Activated CD8-positive, alpha-beta memory T cell treated with anti-CD3 and anti-CD28 coated beads, Interleukin-2, amount 50 U/mL, for 48 hours (primary cell): ENCODE data around the gene ALDOC.

Experiments
- DNase-seq: peaks from one replicate; pipeline ENCODE4 v3.0.0-alpha.2; 2020

ALDOC gene

DNA sequence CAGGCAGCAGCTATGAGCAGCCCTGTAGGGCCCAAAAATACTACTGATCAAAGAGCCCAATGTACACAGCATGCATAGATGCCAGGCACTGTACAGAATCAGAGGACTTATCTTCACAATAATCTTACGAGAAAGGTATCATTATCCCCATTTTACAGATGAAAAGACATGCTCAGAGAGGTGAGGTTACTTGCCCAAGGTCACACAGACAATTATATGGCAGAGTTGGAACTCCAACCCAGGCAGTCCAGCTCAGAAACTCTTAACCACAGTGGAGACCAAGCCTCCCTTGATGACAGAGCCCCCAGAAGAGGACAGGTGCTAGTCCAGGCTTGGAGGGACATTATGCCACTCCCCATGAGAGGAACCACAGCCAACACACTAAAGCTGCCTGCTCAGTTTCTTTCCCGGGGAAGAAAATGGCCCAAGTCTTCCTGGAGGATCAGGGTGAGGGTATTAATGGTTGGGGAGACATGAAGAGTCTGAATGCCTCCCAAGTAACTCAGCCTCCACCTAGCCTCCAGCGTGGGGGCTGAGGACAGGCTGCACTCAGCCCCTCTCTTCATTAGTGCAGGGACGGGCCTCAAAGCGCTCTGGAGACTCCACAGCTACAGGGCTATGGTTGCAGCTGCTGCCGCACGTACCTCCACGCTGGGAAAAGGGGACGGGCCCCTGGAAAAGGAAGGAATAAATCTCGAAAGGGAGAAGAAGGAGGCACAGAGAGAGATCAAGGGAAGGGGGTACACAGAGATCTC, 25.1 kb downstream of the ALDOC start:
- DNase-seq: no peak

DNA sequence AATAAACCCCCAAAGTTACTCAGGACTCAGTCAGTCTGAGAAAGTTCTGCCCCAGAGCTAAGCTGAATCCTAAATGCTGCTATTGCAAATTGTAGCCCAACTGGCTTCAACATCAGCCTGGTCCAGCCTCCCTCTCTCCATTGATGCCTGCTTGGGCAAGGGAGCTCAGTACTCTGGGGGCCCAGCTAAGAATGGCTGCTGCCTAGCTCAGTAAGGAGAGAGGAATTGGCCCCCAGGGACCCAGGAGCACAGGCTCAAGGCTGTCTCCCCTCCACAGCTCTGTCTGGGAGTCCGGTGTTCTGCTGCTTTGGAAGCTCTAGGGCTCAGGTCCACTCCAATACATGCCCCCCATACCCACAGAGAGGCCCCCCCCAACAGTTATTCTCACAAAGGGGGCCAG, 25.8 kb downstream of the ALDOC start:
- no peak for DNase-seq

- peak; percentile 70 for DNase-seq
Observed at GRCh38 chr17:28549236-28550132, 27.2 kb downstream of the ALDOC start.

- no peak for DNase-seq
Observed at GRCh38 chr17:28548417-28549130, 28.1 kb downstream of the ALDOC start.

DNA sequence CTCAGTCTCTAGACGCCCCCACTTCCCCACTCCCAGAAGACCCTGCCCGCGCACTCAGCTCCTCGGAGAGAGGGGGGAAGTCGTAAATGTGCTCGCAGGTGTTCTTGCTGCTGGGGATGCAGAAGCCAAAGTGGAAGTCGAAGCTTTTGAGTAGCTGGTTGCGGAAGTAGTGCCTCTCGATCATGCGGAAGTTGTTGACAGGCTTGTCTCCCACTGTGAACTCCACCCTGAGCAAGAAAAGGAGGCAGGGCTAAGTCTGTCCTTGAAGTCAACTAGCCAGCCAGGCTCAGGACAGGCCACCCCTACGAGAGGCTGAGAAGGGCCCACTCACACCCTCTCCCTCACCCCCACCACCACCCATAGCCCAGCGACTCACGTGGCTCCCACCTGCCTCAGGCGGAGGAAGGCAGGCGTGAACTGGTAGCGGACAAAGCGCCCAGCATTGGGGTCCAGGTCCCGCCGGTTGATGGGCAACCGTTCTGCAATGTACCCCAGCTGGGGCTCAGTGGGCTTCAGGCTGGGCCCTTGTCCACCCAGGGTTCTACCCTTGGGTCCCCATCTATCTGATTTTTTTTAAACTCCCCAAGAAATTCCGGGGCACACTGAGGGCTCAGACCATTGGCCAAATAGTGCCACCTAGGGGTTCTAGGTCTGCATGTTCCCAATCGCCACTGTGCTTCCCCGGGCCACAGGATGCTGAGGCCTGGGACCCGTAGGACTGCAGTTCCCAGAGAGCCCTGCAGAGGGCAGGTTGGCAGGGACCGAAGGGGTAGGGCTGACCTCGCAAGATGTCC, 28.9 kb downstream of the ALDOC start:
- DNase-seq: peak; percentile 92

- DNase-seq: no peak
Observed at GRCh38 chr17:28547096-28547622, 29.5 kb downstream of the ALDOC start.

DNA sequence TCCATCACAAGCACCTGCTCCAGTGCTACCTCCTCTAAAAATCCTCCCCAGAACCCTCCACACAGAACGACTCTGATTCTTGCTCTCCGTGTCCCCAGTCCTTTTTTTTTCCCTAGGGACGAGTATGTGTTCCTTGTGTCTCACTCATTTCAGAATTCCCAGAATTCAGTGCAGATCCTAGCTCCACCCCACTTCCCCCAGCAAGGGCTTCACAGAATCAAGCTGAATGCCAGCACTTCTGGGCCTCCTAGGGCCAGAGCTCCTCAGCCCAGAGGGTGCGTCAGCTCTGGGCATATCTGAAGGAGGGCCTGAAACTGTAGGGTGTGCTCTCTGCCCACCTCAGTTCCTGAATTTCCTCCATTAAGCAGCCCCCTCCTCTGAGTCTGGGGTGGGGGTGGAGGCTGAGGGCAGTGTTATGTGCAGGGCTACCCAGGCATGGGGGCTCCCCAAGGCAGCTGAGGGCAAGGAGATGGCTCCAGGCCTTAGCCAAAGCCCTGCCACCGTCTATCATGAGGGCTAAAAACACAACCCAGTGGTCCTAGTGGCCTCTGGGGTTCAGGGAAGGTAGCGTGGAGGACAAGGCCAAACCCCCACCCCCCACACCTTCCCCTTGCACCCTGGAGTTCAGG, 30.8 kb downstream of the ALDOC start:
- DNase-seq: no peak

DNA sequence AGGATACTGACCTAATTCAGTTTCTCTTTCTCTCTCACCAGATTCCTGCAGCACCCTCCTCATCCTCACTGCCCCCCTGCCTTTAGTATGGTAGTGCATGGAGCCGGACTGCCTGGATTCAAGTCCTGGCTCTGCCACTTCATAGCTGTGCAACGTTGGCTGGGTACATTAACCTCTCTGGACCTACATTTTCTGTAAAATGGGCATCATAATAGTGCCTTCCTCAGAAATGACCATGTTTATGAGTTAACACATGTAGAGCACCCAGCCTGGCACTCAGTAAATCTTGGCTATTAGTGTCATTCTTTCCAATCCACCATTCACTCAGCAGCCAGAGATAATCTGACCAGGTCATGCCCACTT, 31.6 kb downstream of the ALDOC start:
- no peak for DNase-seq

DNA sequence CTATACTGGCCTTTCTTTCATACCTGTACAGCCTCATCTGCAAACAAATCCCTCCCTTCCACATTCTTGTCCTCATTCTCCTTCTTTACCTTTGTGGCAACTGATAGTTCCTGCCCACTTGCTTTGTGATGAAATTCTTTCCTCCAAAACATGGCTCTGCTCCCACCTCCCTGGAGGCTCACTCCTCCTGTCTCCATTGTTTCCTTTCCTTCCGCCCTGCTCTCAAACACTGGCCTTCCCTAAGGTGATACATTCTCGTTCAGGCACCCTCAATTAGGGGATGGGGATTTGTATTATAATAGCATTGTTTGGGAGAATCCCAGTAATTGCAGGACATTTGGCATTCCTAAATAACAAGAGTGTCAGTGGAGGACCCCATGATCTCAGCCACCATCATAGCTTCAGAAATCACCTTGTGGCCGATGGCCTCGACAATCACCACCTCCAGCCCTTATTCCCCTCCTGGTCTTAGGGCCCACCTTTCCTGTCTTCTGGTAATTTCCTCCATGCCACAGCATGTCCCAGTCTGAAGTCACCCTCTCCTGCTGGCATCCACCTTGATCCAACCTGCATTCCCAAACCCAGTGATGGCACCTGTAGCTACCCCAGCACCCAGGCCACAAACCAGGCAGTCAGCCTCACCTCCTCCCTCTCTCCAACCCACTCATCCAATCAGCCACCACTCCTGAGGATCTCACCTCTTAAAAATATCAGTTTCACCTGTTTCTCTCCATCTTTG, 32.1 kb downstream of the ALDOC start:
- no peak for DNase-seq

DNA sequence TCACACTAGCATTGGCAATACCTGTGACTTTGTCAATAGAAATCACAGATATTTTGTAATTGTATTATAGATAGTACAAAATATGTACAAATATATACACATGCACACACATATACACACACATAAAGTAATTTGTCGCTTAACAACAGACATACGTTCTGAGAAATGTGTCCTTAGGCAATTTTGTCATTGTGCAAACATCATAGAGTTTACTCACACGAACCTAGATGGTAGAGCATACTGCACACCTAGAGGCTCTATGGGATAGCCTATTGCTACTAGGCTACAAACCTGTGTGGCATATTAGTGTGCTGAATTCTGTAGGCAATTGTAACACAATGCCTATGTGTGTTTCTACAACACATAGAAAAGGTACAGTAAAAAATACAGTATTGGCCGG, 35.3 kb downstream of the ALDOC start:
- DNase-seq: no peak

DNA sequence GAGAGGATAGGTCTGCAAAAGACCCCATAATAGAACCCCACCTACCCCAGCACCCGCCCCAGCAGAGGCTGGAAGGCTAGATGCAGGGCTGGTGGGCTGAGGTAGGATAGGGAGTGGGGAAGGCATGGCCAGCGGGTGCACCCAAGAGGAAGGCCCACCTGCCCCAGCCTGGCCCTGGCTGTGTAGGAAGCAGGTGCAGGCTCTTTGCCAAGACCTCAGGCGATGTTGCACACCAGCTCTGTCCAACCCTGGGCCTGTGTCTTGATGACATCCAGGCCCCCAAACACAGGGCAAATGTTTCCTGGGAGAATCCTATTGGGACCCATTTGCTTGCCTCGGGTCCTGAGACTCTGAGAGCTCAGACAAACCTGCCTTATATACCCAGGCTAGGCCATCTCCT, 36.5 kb downstream of the ALDOC start:
- DNase-seq: no peak

DNA sequence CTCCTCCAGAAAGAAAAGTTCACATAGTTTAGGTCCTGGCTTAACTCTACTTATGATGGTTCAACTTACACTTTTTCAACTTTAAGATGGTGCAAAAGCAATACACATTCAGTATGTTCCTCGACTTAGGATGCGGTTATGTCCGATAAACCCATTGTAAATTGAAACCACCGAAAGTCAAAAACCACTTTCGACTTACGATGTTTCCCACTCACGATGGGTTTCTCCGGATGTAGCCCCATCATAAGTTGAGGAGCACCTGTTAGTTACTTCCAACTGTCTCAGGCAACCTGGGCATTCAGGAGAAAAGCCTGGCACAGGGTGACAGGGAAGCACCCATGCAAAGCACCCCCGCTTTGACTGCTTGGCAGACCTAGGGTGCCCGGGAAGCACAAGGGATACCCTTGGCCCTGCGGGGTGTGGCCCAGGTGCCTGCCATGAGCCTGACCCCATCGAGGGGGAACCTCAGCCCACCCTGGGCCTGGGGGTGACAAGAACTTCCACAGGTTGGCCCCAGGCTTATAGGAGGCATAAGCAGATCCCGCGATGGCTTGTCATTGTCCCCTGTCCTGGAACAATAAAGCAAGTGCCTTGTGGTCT, 38.3 kb downstream of the ALDOC start:
- no peak for DNase-seq

- DNase-seq: no peak
Observed at GRCh38 chr17:28537219-28537610, 39.5 kb downstream of the ALDOC start.

- DNase-seq: no peak
Observed at GRCh38 chr17:28536532-28537218, 40.0 kb downstream of the ALDOC start.

GRCh38 chr17:28534740-28535375, 41.8 kb downstream of the ALDOC start:
- DNase-seq: no peak

- DNase-seq: no peak
Observed at GRCh38 chr17:28533091-28533807, 43.4 kb downstream of the ALDOC start.

GRCh38 chr17:28532050-28532960, 44.4 kb downstream of the ALDOC start:
- no peak for DNase-seq

GRCh38 chr17:28530926-28531325, 45.8 kb downstream of the ALDOC start:
- no peak for DNase-seq
